Airway epithelial cell (primary cell): Measurements from ENCODE around the gene DPCD. TPM values are rescaled to one million over a fixed set of nuclear protein-coding genes. Genes with fewer than 3 reads are reported as not detected.

Source experiments
- total RNA-seq: library from RNA; depleted of rRNA; stranded (reverse); fragments of >200 nt; gene quantifications from 2 replicates; pipeline ENCODE4 v1.2.3, GENCODE V29; 2015

DPCD gene
- 46.2 and 66.8 TPM in 2 replicates for total RNA-seq

GRCh38 chr10:101587725-101588653, at the start of gene DPCD, which contains the start of gene POLL:
DPCD (plus strand) TSS chr10:101588321; CDS start chr10:101588337, 16 bp downstream.
POLL (minus strand) TSS chr10:101588257; CDS start chr10:101587360, 897 bp downstream.

Other genes with a start within 250 kb of the DPCD start
- gene BTRC, start 234.2 kb upstream of the DPCD start, total RNA-seq: 11.0 and 13.3 TPM in 2 replicates
- 20.2 and 37.8 TPM in 2 replicates for gene POLL, start 64 bp upstream of the DPCD start, total RNA-seq
- gene FBXW4, start 106.8 kb downstream of the DPCD start, total RNA-seq: 13.1 and 13.5 TPM in 2 replicates
- gene FGF8, start 187.8 kb downstream of the DPCD start, total RNA-seq: not detected in 2 replicates
- gene NPM3, start 195.1 kb downstream of the DPCD start, total RNA-seq: 163 and 182 TPM in 2 replicates
- gene OGA, start 230.1 kb downstream of the DPCD start, total RNA-seq: 55.8 and 57.7 TPM in 2 replicates